ENCODE measurements around the gene TPM2. TPM values are rescaled to one million over a fixed set of nuclear protein-coding genes. Genes with fewer than 3 reads are reported as not detected.

TPM2 gene
- total RNA-seq (6.0 and 6.3 TPM in 2 replicates), polyA plus RNA-seq (2.4 and 9.8 TPM in 2 replicates), polyA minus RNA-seq (1.0 and 3.6 TPM in 2 replicates)
- total RNA-seq (2013) = 221 TPM

DNA sequence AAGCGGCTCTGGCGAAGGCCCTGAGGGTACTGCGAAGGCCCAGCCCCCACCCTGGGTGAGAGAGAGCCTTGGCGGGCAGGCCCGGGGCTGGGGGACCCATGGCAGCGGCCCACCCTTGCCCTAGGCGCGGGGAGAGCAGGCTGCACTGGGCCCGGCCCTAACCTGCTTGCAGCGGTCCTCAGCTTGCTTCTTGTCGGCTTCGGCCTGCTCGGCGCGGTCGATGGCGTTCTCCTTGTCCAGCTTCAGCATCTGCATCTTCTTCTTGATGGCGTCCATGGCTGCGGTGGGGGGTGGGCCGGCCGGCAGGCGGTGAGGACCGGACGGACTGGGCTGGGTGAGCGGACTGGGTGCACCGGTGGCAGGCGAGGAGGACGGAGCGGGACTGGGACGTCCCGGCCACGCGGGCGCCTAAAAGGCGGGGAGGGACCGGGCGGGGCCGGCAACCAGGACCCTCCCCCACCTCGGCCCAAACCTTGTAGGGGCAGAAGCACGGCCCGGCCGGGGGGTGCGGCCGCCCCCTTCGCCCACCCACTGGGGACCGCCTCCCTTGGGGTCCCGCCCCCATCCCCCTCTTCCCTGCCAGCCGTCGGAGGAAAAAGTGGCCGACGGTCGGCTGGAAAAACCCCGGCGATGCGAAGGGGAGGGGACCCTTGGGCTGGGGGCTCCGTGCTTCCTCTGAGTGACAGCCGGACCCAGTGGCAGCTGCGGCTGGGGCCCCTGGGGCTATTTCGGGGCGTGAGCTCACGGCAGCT lies at the start of gene TPM2:
TSS of gene TPM2 (minus strand) at position 384 of the 752 bp plus-strand sequence. CDS start at position 276, 108 bp downstream.
- Mint-ChIP-seq H3K27ac (peak within 1 kb of the TSS; percentile 72), H3K4me1 (peaks cover 11% of the 10 kb centered on the region), H3K27me3 (no peaks in the 10 kb centered on the region), H3K9me3 (ENCODE audit: insufficient read depth) (no peaks in the 10 kb centered on the region), H3K4me3 (peak within 1 kb of the TSS; percentile 88)
- DNase-seq (no peak), ATAC-seq (ENCODE audit: low read depth) (peak; percentile 9)
- no peak for TF ChIP-seq EZH2 (IDR thresholded peaks at IDR 0.05; ENCODE audit: borderline replicate concordance, insufficient read depth, low read depth, low read length, poor library complexity, severe bottlenecking)
- TF ChIP-seq, protein P1, sequence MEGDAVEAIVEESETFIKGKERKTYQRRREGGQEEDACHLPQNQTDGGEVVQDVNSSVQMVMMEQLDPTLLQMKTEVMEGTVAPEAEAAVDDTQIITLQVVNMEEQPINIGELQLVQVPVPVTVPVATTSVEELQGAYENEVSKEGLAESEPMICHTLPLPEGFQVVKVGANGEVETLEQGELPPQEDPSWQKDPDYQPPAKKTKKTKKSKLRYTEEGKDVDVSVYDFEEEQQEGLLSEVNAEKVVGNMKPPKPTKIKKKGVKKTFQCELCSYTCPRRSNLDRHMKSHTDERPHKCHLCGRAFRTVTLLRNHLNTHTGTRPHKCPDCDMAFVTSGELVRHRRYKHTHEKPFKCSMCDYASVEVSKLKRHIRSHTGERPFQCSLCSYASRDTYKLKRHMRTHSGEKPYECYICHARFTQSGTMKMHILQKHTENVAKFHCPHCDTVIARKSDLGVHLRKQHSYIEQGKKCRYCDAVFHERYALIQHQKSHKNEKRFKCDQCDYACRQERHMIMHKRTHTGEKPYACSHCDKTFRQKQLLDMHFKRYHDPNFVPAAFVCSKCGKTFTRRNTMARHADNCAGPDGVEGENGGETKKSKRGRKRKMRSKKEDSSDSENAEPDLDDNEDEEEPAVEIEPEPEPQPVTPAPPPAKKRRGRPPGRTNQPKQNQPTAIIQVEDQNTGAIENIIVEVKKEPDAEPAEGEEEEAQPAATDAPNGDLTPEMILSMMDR (IDR thresholded peaks at IDR 0.05) = no peak
- Histone ChIP-seq H3K79me2 (ENCODE audit: control insufficient read depth, insufficient read depth, low read length) (no peaks in the 10 kb centered on the region), H2AFZ (ENCODE audit: insufficient read depth, low read depth, low read length, poor library complexity, severe bottlenecking) (peak within 1 kb of the TSS; percentile 87), H3K36me3 (replicated peaks in 1 of 2; ENCODE audit: control extremely low read depth in 1 of 2, control insufficient read depth in 1 of 2, extremely low read depth in 1 of 2, insufficient read depth in 2 of 2, low read length in 1 of 2) (no peaks in the 10 kb centered on the region), H3K4me3 (ENCODE audit: control extremely low read depth in 1 of 5, extremely low read depth in 1 of 5, insufficient read depth in 1 of 5, low read depth in 2 of 5, low read length in 4 of 5) (peak within 1 kb of the TSS; percentile 56 to 89 (median 67)), H3K4me1 (ENCODE audit: control insufficient read depth in 2 of 2, insufficient read depth in 2 of 2, low read length in 2 of 2) (peaks cover 3 to 17% of the 10 kb centered on the region in 2 donors), H3K27me3 (replicated peaks in 1 of 4; ENCODE audit: control extremely low read depth in 1 of 4, control insufficient read depth in 3 of 4, insufficient read depth in 4 of 4, low read length in 3 of 4) (no peaks in the 10 kb centered on the region), H3K27ac (ENCODE audit: low read length in 2 of 2) (peak within 1 kb of the TSS in 1 of 2 donors; percentile 65), H3K4me2 (replicated peaks; ENCODE audit: low read depth, low read length, poor library complexity, severe bottlenecking) (peak within 1 kb of the TSS; percentile 99), H3K9me3 (ENCODE audit: control extremely low read depth in 1 of 3, control insufficient read depth in 2 of 3, insufficient read depth in 1 of 3, low read length in 2 of 3) (no peaks in the 10 kb centered on the region), H4K20me1 (ENCODE audit: control insufficient read depth, insufficient read depth, low read length, poor library complexity, severe bottlenecking) (no peaks in the 10 kb centered on the region), H3K9ac (ENCODE audit: low read length) (peak within 1 kb of the TSS; percentile 83)
- WGBS (ENCODE audit: insufficient coverage) = 43% methylated on average over 61 of the region's 61 CpGs
- ChIA-PET POLR2A (interaction anchor here (0.7 to 2.5 kb wide), 6 partner anchors 12 to 43 kb away, joined by 3 to 11 read pairs (median 3); partner anchors contain the start of genes CA9, CCDC107, CREB3 and RMRP), CTCF (interaction anchor here (0.7 to 10.0 kb wide), 9 partner anchors 10 to 75 kb away, joined by 3 to 195 read pairs (median 7); partner anchors contain the start of genes CCDC107, CD72, CREB3 and RMRP)
- intact Hi-C loops (cut with micrococcal nuclease) = loop anchor here (1.0 kb wide), 1 partner anchor 30 kb away; no protein-coding TSS in a partner anchor
